Tibial nerve (tissue), 4 donors: ENCODE results near the gene ARMC8. TPM values are rescaled to one million over a fixed set of nuclear protein-coding genes. Genes with fewer than 3 reads are reported as not detected.

Experiments
- DNase-seq, 2 donors: peaks; one replicate each; pipeline ENCODE4 v3.0.0-alpha.2; 2019; ENCODE audit warnings: low spot score in 2 of 2
- H3K27ac ChIP-seq, 4 donors: fragments of 200-600 bp; sonication (generic) in 3 of 4; one replicate each; pipeline ENCODE4 v1.5.1; 2017 to 2019; ENCODE audit warnings: mild to moderate bottlenecking in 1 of 4
- H3K27me3 ChIP-seq, 2 donors: fragments of 200-600 bp; sonication (generic) in 1 of 2; one replicate each; pipeline versions ENCODE4 v1.5.1 to v1.6.0; 2017 to 2019
- H3K36me3 ChIP-seq, 3 donors: fragments of 200-600 bp; sonication (generic); one replicate each; pipeline ENCODE4 v1.5.1; 2018 to 2019
- H3K4me1 ChIP-seq, 4 donors: fragments of 200-600 bp; sonication (generic) in 3 of 4; one replicate each; pipeline ENCODE4 v1.5.1; 2017 to 2019
- H3K4me3 ChIP-seq, 4 donors: fragments of 200-600 bp; sonication (generic) in 3 of 4; one replicate each; pipeline ENCODE4 v1.5.1; 2017 to 2019; ENCODE audit warnings: mild to moderate bottlenecking in 1 of 4, moderate library complexity in 1 of 4
- H3K9me3 ChIP-seq, 4 donors: fragments of 200-600 bp; sonication (generic) in 3 of 4; one replicate each; pipeline ENCODE4 v1.5.1; 2017 to 2019
- CTCF ChIP-seq, 5 experiments: fragments of 200-600 bp in 3 of 5; fragments of 450-650 bp in 2 of 5; sonication (generic) in 3 of 5; IDR thresholded peaks; one replicate each; pipeline ENCODE4 v1.5.1; 2016 to 2019; ENCODE audit warnings: antibody characterized with exemption in 5 of 5, mild to moderate bottlenecking in 3 of 5, moderate library complexity in 2 of 5
- EP300 ChIP-seq, 2 donors: sonication (generic); formaldehyde crosslinking; IDR thresholded peaks; one replicate each; pipeline ENCODE4 v1.6.1; 2017; ENCODE audit warnings: antibody characterized with exemption in 2 of 2, mild to moderate bottlenecking in 1 of 2
- POLR2A ChIP-seq, 2 donors: fragments of 450-650 bp; IDR thresholded peaks; one replicate each; pipeline ENCODE4 v1.6.1; 2017; ENCODE audit warnings: antibody characterized with exemption in 2 of 2, mild to moderate bottlenecking in 2 of 2, moderate library complexity in 2 of 2
- whole genome bisulfite sequencing, 2 donors: methylation state at CpG; one replicate each; pipeline ENCODE4 v1.1.5; 2018; 5-methylcytosine and 5-hydroxymethylcytosine counted together
- total RNA-seq, 4 donors: library from RNA; depleted of rRNA; stranded (reverse); fragments of >200 nt; gene quantifications; one replicate each; pipeline ENCODE4 v1.1.0, GENCODE V29; 2016

ARMC8 gene
- total RNA-seq, 4 donors from 2014 or later, result 47.3 to 69.6 (median 55.7) TPM

GRCh38 chr3:138219255-138219654 lies 32.2 kb downstream of the ARMC8 start:
- H3K4me1 ChIP-seq, result peaks cover 0 to 23% (median 0%) of the 10 kb centered on the region in 4 donors

GRCh38 chr3:138220242-138220641 lies 33.1 kb downstream of the ARMC8 start:
- Histone ChIP-seq H3K27ac (no peak overlapping the region), H3K36me3 (peaks cover 0 to 34% (median 0%) of the 10 kb centered on the region in 3 donors), H3K4me1 (peaks cover 0 to 23% (median 0%) of the 10 kb centered on the region in 4 donors), H3K4me3 (no peak overlapping the region), H3K27me3 (no peaks in the 10 kb centered on the region), H3K9me3 (no peaks in the 10 kb centered on the region)
- 95 to 96% methylated on average over 1 of the region's 1 CpG for WGBS, 2 donors
- TF ChIP-seq CTCF (IDR thresholded peaks at IDR 0.05), result no peak
- TF ChIP-seq EP300 (IDR thresholded peaks at IDR 0.05), result no peak
- no peak for TF ChIP-seq POLR2A (IDR thresholded peaks at IDR 0.05)
- DNase-seq, result no peak

More at GRCh38 chr3:138219255-138219654, 32.2 kb downstream of the ARMC8 start:
- DNase-seq, result no peak
- H3K4me3 ChIP-seq, result no peak overlapping the region
- H3K36me3 ChIP-seq, result peaks cover 0 to 26% (median 0%) of the 10 kb centered on the region in 3 donors
- H3K9me3 ChIP-seq, result no peaks in the 10 kb centered on the region
- H3K27ac ChIP-seq, result no peak overlapping the region
- WGBS, 2 donors, result 74 to 87% methylated on average over 1 of the region's 1 CpG
- TF ChIP-seq POLR2A (IDR thresholded peaks at IDR 0.05) (no peak), CTCF (IDR thresholded peaks at IDR 0.05) (no peak), EP300 (IDR thresholded peaks at IDR 0.05) (no peak)
- H3K27me3 ChIP-seq, result no peaks in the 10 kb centered on the region

GRCh38 chr3:138220788-138221187 lies 33.7 kb downstream of the ARMC8 start:
- Histone ChIP-seq H3K36me3 (peaks cover 0 to 34% (median 3%) of the 10 kb centered on the region in 3 donors), H3K27ac (no peak overlapping the region), H3K4me1 (peaks cover 0 to 23% (median 0%) of the 10 kb centered on the region in 4 donors), H3K9me3 (no peaks in the 10 kb centered on the region), H3K4me3 (no peak overlapping the region), H3K27me3 (no peaks in the 10 kb centered on the region)
- TF ChIP-seq EP300 (IDR thresholded peaks at IDR 0.05), result no peak
- no peak for TF ChIP-seq POLR2A (IDR thresholded peaks at IDR 0.05)
- no peak for DNase-seq
- 93 to 97% methylated on average over 4 of the region's 4 CpGs for WGBS, 2 donors

GRCh38 chr3:138222131-138222941 lies 35.2 kb downstream of the ARMC8 start:
- Histone ChIP-seq H3K27ac (no peak overlapping the region), H3K4me1 (peaks cover 0 to 23% (median 0%) of the 10 kb centered on the region in 4 donors), H3K36me3 (peaks cover 0 to 49% (median 6%) of the 10 kb centered on the region in 3 donors), H3K27me3 (no peaks in the 10 kb centered on the region), H3K9me3 (no peaks in the 10 kb centered on the region), H3K4me3 (no peak overlapping the region)
- 39 to 44% methylated on average over 2 of the region's 2 CpGs for WGBS, 2 donors
- TF ChIP-seq CTCF (IDR thresholded peaks at IDR 0.05) (no peak), EP300 (IDR thresholded peaks at IDR 0.05) (no peak), POLR2A (IDR thresholded peaks at IDR 0.05) (no peak)
- DNase-seq, result no peak

GRCh38 chr3:138222942-138223287 lies 35.8 kb downstream of the ARMC8 start:
- Histone ChIP-seq H3K9me3 (no peaks in the 10 kb centered on the region), H3K27me3 (no peaks in the 10 kb centered on the region), H3K4me3 (no peak overlapping the region), H3K27ac (no peak overlapping the region), H3K4me1 (peaks cover 0 to 23% (median 0%) of the 10 kb centered on the region in 4 donors), H3K36me3 (peaks cover 0 to 55% (median 6%) of the 10 kb centered on the region in 3 donors)
- TF ChIP-seq POLR2A (IDR thresholded peaks at IDR 0.05), result no peak
- no peak for TF ChIP-seq CTCF (IDR thresholded peaks at IDR 0.05)
- WGBS, 2 donors, result 82 to 87% methylated on average over 2 of the region's 2 CpGs
- DNase-seq, result no peak
